Ovary (tissue), 9 donors: ENCODE data around the gene METRNL. TPM values are rescaled to one million over a fixed set of nuclear protein-coding genes. Genes with fewer than 3 reads are reported as not detected.
"Not testable (repeated sequence)": the region's sequence is repeated elsewhere in the genome, so short reads cannot be mapped to it uniquely, and the experiment has no call there.

Experiments used
- DNase-seq, 5 donors: peaks; one replicate each; pipeline ENCODE4 v3.0.0-alpha.2; 2019 to 2020
- H3K27ac ChIP-seq, 2 donors: fragments of 200-600 bp; one replicate each; pipeline versions ENCODE4 v1.5.1 to v1.8.0; 2019 to 2022
- H3K27me3 ChIP-seq: fragments of 200-600 bp; one replicate; pipeline ENCODE4 v1.8.0; 2022
- H3K36me3 ChIP-seq: fragments of 200-600 bp; sonication (generic); one replicate; pipeline ENCODE4 v1.5.1; 2019
- H3K4me1 ChIP-seq: one replicate; pipeline ENCODE4 v1.8.1; 2013; ENCODE audit warnings: mild to moderate bottlenecking, moderate library complexity; ENCODE audit not compliant: insufficient read depth
- H3K4me3 ChIP-seq: fragments of 200-600 bp; sonication (generic); one replicate; pipeline ENCODE4 v1.5.1; 2017
- H3K9me3 ChIP-seq, 2 donors: fragments of 200-600 bp in 1 of 2; sonication (generic) in 1 of 2; one replicate each; pipeline versions ENCODE4 v1.5.1 to v1.8.1; 2013 to 2019; ENCODE audit warnings: mild to moderate bottlenecking in 1 of 2, moderate library complexity in 1 of 2
- EP300 ChIP-seq: sonication (generic); formaldehyde crosslinking; IDR thresholded peaks from one replicate; pipeline ENCODE4 v1.6.1; 2017; ENCODE audit warnings: antibody characterized with exemption
- POLR2A ChIP-seq: fragments of 450-650 bp; IDR thresholded peaks from one replicate; pipeline ENCODE4 v1.6.1; 2017; ENCODE audit warnings: antibody characterized with exemption, mild to moderate bottlenecking, moderate library complexity
- WGBS, 3 donors: extraction: QIAGEN DNeasy Blood & Tissue Kit in 1 of 3; methylation state at CpG; one replicate each; pipeline versions ENCODE4 v1.1.5 to v1.1.7; 2013 to 2017; 5-methylcytosine and 5-hydroxymethylcytosine counted together
- intact Hi-C, 4 donors: fragments of 100-400 bp; cut with DNase I; formaldehyde crosslinking; loops; one replicate each; pipeline versions ENCODE4 v1.11.0 to v1.15.1; 2022 to 2023
- polyA plus RNA-seq, 2 donors: library from polyadenylated mRNA; stranded (reverse); fragments of 200-250 nt in 1 of 2; fragments of 350-450 nt in 1 of 2; fragmentation: Illumina TruSeq in 1 of 2; extraction: RNeasy Lipid Tissue Mini Kit (QIAGEN cat#74804) in 1 of 2; gene quantifications; one replicate each; pipeline ENCODE4 v1.2.3, GENCODE V29; 2013 to 2014
- total RNA-seq, 7 donors: library from RNA; depleted of rRNA in 2 of 7; stranded (reverse); fragments of >200 nt in 2 of 7; fragmentation: NEBNext Ultra II Directional in 3 of 7; extraction: Animal tissue kit (Norgen Biotek cat#: 25700) in 3 of 7; gene quantifications; one replicate each; pipeline versions ENCODE4 v1.1.0 to v1.2.4, GENCODE V29; 2016 to 2023
- TF ChIP-seq, protein P1 (sequence below), 3 donors: fragments of 450-650 bp in 2 of 3; fragments of 200-600 bp in 1 of 3; IDR thresholded peaks; one replicate each; pipeline versions ENCODE4 v1.5.1 to v1.8.0; 2016 to 2022; ENCODE audit warnings: antibody characterized with exemption in 3 of 3, mild to moderate bottlenecking in 1 of 3
- donor health status: DM: no; HTN: no; CAD: no; lungs with moderate emphysema.
- donor health status: DM: no; HTN: no; CAD: no.
- donor health status: Bipolar disorder and iron deficiency.
- donor health status: DM: yes; HTN: yes; CAD: no.
- donor health status: DM: no; HTN: no; CAD: no.
- donor health status: DM: yes; HTN: yes; CAD: no.

METRNL gene
- total and polyA plus RNA-seq, 9 donors = 4.3 to 84.3 (median 29.4) TPM

GRCh38 chr17:83064732-83065659, 14.4 kb upstream of the METRNL start:
- Histone ChIP-seq H3K4me1 (peaks cover 3% of the 10 kb centered on the region), H3K27ac (no peak overlapping the region), H3K36me3 (no peaks in the 10 kb centered on the region), H3K9me3 (no peaks in the 10 kb centered on the region), H3K4me3 (no peak overlapping the region), H3K27me3 (no peaks in the 10 kb centered on the region)
- 85 to 89% (median 86%) methylated on average over 37 of the region's 37 CpGs for WGBS, 3 donors
- no peak for TF ChIP-seq EP300
- no peak for TF ChIP-seq POLR2A
- TF ChIP-seq, protein P1, sequence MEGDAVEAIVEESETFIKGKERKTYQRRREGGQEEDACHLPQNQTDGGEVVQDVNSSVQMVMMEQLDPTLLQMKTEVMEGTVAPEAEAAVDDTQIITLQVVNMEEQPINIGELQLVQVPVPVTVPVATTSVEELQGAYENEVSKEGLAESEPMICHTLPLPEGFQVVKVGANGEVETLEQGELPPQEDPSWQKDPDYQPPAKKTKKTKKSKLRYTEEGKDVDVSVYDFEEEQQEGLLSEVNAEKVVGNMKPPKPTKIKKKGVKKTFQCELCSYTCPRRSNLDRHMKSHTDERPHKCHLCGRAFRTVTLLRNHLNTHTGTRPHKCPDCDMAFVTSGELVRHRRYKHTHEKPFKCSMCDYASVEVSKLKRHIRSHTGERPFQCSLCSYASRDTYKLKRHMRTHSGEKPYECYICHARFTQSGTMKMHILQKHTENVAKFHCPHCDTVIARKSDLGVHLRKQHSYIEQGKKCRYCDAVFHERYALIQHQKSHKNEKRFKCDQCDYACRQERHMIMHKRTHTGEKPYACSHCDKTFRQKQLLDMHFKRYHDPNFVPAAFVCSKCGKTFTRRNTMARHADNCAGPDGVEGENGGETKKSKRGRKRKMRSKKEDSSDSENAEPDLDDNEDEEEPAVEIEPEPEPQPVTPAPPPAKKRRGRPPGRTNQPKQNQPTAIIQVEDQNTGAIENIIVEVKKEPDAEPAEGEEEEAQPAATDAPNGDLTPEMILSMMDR (IDR thresholded peaks at IDR 0.05) = no peak
- intact Hi-C loops = no loop called here
- DNase-seq = peak; percentile 13 to 40 (median 30)

DNA sequence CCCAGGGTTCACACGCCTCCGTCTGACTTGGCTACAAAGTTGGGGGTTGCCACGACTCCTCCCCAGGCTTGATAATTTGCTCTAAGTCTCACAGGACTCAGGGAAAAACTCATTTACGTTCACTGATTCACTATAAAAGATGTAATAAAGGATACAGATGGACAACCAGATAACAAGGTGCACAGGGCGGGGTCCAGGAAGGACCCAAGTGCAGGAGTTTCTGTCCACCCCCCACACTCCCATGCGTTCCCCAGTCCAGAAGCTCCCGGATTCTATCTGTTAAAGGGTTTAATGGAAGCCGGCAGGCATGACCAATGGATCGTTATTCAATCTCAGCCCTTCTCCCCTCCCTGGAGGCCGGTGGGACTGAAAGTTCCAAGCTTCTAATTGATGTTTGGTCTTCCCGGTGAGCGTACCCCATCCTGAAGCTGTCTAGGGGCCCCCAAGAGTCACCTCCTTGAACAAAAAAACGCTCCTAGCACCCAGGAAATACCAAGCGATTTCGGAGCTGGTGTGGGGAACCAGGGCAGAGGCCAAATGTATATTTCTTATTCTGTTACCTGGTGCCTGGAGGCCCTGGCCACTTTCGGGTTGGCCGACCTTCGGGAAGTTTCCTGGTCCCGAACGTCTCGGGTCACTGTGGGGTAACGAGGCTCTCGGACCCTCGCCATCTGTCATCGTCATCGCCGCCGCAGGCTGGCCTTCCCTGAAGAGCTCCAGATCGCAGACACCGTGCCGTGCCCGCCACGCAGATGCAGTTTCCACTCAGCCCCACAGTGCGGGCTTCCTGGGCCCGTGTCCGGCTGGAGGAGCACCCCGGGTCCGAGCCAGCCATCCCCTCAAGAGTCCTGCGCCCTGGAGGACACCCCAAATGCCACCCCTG, 13.5 kb upstream of the METRNL start:
- 90 to 92% (median 92%) methylated on average over 39 of the region's 39 CpGs for WGBS, 3 donors
- TF ChIP-seq EP300 (no peak), POLR2A (no peak)
- TF ChIP-seq, protein P1 (IDR thresholded peaks at IDR 0.05) = no peak
- DNase-seq = peak; percentile 4 to 33 (median 17)
- Histone ChIP-seq H3K4me3 (no peak overlapping the region), H3K27ac (no peak overlapping the region), H3K36me3 (no peaks in the 10 kb centered on the region), H3K27me3 (no peaks in the 10 kb centered on the region), H3K4me1 (peaks cover 3% of the 10 kb centered on the region), H3K9me3 (no peaks in the 10 kb centered on the region)
- intact Hi-C loops = no loop called here

DNA sequence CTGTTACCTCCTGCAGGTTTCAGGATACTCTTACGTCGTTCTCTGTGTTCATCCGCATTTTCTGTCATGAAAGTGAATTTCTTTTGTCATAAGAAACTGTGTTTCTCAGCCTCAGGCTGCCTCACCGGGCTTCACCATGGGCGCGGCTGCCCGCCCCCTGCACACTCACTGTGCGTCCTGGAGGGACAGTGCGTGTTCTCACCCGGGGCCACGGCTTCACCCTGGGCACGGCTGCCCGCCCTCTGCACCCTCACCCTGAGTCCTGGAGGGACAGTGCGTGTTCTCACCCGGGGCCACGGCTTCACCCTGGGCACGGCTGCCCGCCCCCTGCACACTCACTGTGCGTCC, 12.9 kb upstream of the METRNL start:
- intact Hi-C loops, H3K4me1 ChIP-seq, H3K36me3 ChIP-seq, H3K9me3 ChIP-seq, H3K27me3 ChIP-seq, H3K4me3 ChIP-seq, DNase-seq, H3K27ac ChIP-seq: not testable (repeated sequence)
- 79 to 92% (median 88%) methylated on average over 12 to 19 of the region's 19 CpGs for WGBS, 3 donors

GRCh38 chr17:83067071-83067717, 12.2 kb upstream of the METRNL start:
- no peak for TF ChIP-seq POLR2A
- TF ChIP-seq, protein P1 (IDR thresholded peaks at IDR 0.05) = no peak

More at GRCh38 chr17:83067071-83067717, 12.2 kb upstream of the METRNL start:
- peaks cover 3% of the 10 kb centered on the region for H3K4me1 ChIP-seq
- H3K36me3 ChIP-seq = no peaks in the 10 kb centered on the region
- DNase-seq = peak in 4 of 5 donors; percentile 13 to 33 (median 20)
- no peak overlapping the region for H3K27ac ChIP-seq
- H3K9me3 ChIP-seq = no peaks in the 10 kb centered on the region
- 87 to 88% (median 87%) methylated on average over 20 to 29 of the region's 29 CpGs for whole genome bisulfite sequencing, 3 donors
- no peak overlapping the region for H3K4me3 ChIP-seq
- intact Hi-C loops = no loop called here
- H3K27me3 ChIP-seq = no peaks in the 10 kb centered on the region
